NCI-H1105 treated with DMSO at 0.1 percent for 48 hours (cell line): ENCODE measurements around the gene EXOSC5.
"Not testable (repeated sequence)": the region's sequence is repeated elsewhere in the genome, so short reads cannot be mapped to it uniquely, and the experiment has no call there.

Experiments used
- DNase-seq: peaks from one replicate; lab custom pipeline; 2025; lab: John Stamatoyannopoulos, UW

EXOSC5 gene

GRCh38 chr19:41405776-41406175 lies 8.6 kb upstream of the EXOSC5 start:
- no peak for DNase-seq

GRCh38 chr19:41403181-41403970 lies 6.2 kb upstream of the EXOSC5 start:
- no peak for DNase-seq

GRCh38 chr19:41402010-41402409 lies 4.9 kb upstream of the EXOSC5 start:
- no peak for DNase-seq

GRCh38 chr19:41401483-41401882 lies 4.3 kb upstream of the EXOSC5 start:
- no peak for DNase-seq

GRCh38 chr19:41399525-41399924 lies 2.4 kb upstream of the EXOSC5 start:
- DNase-seq, result no peak

- no peak for DNase-seq
Observed at GRCh38 chr19:41399091-41399490, 1.9 kb upstream of the EXOSC5 start.

- DNase-seq, result no peak
Observed at GRCh38 chr19:41398598-41398997, 1.4 kb upstream of the EXOSC5 start.

- DNase-seq, result no peak
Observed at GRCh38 chr19:41398050-41398418, 875 bp upstream of the EXOSC5 start.

GRCh38 chr19:41395355-41395754 lies 1.8 kb downstream of the EXOSC5 start:
- DNase-seq, result no peak

GRCh38 chr19:41392775-41393174 lies 4.4 kb downstream of the EXOSC5 start:
- DNase-seq, result no peak

- DNase-seq, result no peak
Observed at GRCh38 chr19:41391618-41392017, 5.5 kb downstream of the EXOSC5 start.

- DNase-seq, result no peak
Observed at GRCh38 chr19:41386442-41386841, 10.7 kb downstream of the EXOSC5 start.

GRCh38 chr19:41384351-41384750 lies 12.8 kb downstream of the EXOSC5 start:
- no peak for DNase-seq

GRCh38 chr19:41381536-41381935 lies 15.6 kb downstream of the EXOSC5 start:
- not testable (repeated sequence) for DNase-seq

- DNase-seq, result no peak
Observed at GRCh38 chr19:41377977-41378709, 19.0 kb downstream of the EXOSC5 start.

GRCh38 chr19:41376998-41377365 lies 20.2 kb downstream of the EXOSC5 start:
- no peak for DNase-seq

GRCh38 chr19:41376241-41376997 lies 20.7 kb downstream of the EXOSC5 start, which contains the start of gene TMEM91:
Gene TMEM91 (plus strand): TSS chr19:41376533. CDS start chr19:41378310, 1,777 bp downstream.
- DNase-seq, result peak; percentile 23

- peak; percentile 95 for DNase-seq
Observed at GRCh38 chr19:41373993-41374392, 23.2 kb downstream of the EXOSC5 start.

- no peak for DNase-seq
Observed at GRCh38 chr19:41372501-41372900, 24.7 kb downstream of the EXOSC5 start.

GRCh38 chr19:41371541-41371940 lies 25.6 kb downstream of the EXOSC5 start:
- DNase-seq, result no peak

GRCh38 chr19:41371119-41371518 lies 26.0 kb downstream of the EXOSC5 start:
- not testable (repeated sequence) for DNase-seq

- no peak for DNase-seq
Observed at GRCh38 chr19:41369769-41370168, 27.4 kb downstream of the EXOSC5 start.

- no peak for DNase-seq
Observed at GRCh38 chr19:41367848-41368301, 29.3 kb downstream of the EXOSC5 start.
